HL-60/S4 treated with phorbol 12-myristate 13-acetate at 8.2 ng/mL for 4 days and 3 days (cell line): ENCODE data around the gene DPAGT1.

Experiments used
- in situ Hi-C: fragments of 300-500 bp; cut with MboI; formaldehyde crosslinking; loops from 2 replicates; pipeline ENCODE4 v1.15.0; 2022; ENCODE audit warnings: low sequenced_read_pairs

Gene DPAGT1

GRCh38 chr11:119094816-119095065 lies 6.9 kb downstream of the DPAGT1 start:
- in situ Hi-C loops: no loop called here

- in situ Hi-C loops: no loop called here
These were observed 7.5 kb downstream of the DPAGT1 start for GRCh38 chr11:119093942-119094815.

GRCh38 chr11:119092880-119093842 lies 8.5 kb downstream of the DPAGT1 start:
- in situ Hi-C loops: no loop called here

DNA sequence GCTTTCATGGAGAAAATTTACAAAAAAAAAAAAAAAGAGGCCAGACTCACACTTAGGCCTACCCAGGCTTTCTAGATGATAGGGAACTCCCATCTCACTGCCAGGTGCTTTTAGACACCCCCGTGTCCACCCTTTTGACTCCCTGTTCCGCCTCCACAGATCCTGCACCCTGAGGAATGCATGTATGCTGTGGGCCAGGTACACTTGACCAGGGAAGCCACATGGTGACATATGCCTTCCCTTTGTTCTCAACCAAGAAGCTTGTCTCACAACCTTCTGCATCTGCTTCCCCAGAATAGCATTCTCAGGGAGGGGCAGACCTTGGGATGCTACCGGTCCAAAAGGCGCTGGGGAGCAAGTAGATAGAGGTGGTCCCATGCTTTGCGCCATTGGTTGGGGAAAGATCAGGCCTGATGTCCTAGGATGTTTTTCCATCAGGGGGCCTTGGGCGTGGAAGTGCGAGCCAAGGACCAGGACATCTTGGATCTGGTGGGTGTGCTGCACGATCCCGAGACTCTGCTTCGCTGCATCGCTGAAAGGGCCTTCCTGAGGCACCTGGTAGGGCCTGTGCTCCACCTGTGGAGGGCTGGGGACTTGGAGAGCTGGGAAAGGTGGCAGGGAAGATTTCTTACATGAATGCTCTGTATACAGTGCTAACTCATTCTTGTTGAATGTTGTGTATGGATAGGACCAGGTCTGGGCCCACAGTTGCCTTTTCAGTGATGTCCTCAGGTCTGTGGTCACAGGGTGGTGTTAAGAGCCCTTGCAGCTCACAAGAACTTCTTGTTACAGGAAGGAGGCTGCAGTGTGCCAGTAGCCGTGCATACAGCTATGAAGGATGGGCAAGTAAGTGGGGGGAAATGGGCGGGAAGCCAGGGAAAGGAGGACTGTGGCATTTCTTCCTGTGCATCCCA lies 9.4 kb downstream of the DPAGT1 start:
- in situ Hi-C loops: no loop called here

DNA sequence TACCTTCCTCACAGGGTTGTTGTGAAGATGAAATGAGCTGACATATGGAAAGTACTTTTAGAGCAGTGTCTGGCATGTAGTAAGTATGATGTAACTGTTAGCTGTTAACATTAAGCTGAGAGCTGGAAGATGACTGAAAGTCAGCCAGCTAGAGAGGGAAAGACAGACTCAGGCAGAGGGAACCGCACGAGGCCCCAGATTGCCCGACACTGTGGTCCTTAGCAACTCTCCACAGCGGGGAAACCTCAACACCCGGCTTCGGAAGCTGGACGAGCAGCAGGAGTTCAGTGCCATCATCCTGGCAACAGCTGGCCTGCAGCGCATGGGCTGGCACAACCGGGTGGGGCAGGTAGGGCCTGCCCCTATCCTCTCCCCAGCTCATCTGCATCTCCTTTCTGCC lies 10.5 kb downstream of the DPAGT1 start:
- in situ Hi-C loops: no loop called here

- in situ Hi-C loops: no loop called here
These were observed 12.3 kb downstream of the DPAGT1 start for GRCh38 chr11:119089319-119089718.

DNA sequence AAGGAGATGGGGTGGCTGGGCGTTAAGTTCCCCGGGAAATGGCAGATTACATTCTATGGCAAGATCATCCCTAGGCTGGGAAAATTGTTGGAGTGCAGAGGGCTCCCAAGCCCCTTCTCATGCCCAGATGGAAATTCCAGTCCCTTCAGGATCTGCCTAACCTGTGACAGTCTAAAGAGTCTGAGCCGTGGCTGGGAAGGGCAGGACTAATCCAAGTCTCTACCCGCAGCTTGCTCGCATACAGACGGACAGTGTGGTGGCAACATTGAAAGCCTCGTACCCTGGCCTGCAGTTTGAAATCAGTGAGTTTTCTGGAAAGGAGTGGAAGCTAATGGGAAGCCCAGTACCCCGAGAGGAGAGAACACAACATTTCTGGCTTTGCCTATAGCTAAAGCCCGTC lies 13.2 kb downstream of the DPAGT1 start:
- in situ Hi-C loops: no loop called here

- in situ Hi-C loops: no loop called here
These were observed 13.9 kb downstream of the DPAGT1 start for GRCh38 chr11:119087747-119088241.

DNA sequence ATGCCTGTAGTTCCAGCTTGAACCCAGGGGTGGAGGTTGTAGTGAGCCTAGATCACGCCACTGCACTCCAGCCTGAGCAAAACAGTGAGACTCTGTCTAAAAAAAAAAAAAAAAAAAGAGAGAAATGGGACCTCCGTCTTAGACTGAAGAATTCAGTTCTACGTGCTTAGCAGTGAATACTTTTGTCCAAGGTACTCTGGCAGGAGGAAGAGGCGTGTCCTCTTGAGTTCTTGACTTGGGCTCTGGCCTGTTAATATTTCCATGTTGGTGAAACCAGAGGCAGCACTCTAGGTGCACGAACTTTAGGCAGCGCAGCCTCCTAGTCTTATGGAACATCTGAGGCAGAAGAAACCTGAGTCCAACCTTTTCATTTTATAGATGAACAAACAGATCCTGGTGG lies 14.5 kb downstream of the DPAGT1 start:
- in situ Hi-C loops: no loop called here

- in situ Hi-C loops: no loop called here
These were observed 16.2 kb downstream of the DPAGT1 start for GRCh38 chr11:119085437-119085847.

DNA sequence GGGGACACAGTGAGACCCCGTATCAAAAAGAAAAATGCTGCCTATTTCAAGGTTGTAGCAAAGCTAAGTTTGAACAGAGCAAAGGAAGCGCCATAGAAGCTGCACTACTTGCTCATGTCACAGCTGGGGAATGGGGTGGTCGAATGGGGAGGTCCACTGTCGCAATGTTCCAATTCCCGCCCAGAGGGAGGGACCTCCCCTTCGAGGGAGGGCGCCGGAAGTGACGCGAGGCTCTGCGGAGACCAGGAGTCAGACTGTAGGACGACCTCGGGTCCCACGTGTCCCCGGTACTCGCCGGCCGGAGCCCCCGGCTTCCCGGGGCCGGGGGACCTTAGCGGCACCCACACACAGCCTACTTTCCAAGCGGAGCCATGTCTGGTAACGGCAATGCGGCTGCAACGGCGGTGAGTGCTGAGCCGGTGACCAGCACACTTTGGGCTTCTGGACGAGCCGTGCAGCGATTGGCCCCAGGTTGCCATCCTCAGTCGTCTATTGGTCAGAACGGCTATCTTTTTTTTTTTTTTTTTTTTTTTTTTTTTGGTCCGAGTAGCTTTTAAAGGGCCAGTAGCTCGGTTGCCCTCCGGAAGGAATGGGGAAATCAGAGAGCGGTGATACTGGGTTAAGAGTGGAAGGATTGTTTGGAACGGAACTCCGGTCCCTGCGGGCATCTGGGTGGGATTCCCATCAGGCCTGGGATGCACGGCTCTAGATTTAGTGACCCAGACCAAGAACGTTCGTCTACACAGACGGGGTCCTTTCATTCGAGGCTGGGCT lies 16.8 kb downstream of the DPAGT1 start, which contains the start of gene HMBS:
HMBS (plus strand) TSS at position 219 of the 774 bp plus-strand sequence; CDS start at position 372, 153 bp downstream.
- in situ Hi-C loops: no loop called here

GRCh38 chr11:119081682-119082260 lies 19.9 kb downstream of the DPAGT1 start:
- in situ Hi-C loops: no loop called here

DNA sequence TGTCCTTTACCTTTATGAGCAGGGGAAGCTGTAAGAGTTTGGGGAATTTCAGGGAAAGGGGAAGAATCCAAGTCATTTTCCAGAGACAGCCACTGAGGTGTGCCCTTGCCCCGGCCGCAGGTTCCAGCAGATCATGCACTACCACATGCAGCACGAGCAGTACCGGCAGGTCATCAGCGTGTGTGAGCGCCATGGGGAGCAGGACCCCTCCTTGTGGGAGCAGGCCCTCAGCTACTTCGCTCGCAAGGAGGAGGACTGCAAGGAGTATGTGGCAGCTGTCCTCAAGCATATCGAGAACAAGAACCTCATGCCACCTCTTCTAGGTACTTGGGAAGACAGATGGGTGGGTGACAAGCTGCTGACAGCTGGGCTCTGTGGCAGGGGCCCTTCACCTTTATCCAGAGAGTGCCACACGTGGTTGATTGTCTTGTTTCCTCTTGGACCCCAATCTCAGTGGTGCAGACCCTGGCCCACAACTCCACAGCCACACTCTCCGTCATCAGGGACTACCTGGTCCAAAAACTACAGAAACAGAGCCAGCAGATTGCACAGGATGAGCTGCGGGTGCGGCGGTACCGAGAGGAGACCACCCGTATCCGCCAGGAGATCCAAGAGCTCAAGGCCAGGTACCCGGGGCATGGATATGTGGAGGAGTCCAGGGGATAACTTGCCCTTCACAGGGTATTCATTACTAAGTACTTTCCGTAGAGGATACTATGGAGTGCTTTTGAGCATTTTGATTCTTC lies 22.8 kb downstream of the DPAGT1 start:
- in situ Hi-C loops: no loop called here

DNA sequence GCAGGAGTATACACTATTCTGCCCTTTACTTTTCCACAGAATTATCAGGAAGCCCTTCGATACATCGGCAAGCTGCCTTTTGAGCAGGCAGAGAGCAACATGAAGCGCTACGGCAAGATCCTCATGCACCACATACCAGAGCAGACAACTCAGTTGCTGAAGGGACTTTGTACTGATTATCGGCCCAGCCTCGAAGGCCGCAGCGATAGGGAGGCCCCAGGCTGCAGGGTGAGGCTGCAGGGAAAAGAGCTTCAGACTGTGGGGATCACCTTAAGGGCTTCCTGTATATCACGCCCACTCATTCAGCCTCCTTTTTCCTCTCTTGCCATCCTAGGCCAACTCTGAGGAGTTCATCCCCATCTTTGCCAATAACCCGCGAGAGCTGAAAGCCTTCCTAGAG lies 23.8 kb downstream of the DPAGT1 start:
- in situ Hi-C loops: no loop called here

DNA sequence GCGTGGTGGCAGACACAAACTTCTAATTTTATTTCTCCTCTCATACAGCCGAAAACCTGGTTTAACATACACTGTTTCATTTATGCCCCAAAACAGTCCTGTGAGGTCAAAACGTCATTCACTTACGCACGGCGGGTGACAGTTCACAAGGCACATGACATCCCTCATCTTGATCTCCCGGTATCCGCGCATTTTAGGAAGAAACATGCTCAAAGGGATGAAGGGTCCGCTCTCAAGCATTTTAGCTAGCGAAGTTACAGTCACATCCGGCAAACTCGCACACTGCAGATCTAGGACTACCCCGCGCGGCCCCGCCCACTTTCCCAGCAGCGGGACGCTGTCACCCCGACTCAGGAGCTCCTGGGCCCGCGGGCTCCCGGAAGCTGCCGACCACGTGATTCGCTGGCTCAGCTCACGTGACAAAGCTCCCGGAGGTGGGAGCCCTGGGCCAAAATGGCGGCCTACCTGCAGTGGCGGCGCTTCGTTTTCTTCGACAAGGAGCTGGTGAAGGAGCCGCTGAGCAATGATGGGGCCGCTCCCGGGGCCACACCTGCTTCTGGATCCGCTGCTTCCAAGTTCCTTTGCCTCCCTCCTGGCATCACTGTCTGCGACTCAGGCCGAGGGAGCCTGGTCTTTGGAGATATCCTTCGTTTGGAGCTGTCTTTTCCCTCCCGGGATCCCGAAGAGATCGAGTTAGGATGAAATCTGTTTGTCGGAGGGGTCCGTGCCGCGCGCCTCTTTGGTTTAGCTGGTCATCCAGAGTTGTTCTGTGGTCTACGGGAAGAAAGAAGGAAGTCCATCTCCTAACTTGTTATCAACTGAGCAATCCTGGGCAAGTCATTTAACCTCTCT lies 34.1 kb downstream of the DPAGT1 start, which contains the start of gene VPS11:
VPS11 (plus strand) TSS at position 448 of the 852 bp plus-strand sequence; CDS start at position 454, 6 bp downstream.
- in situ Hi-C loops: no loop called here

DNA sequence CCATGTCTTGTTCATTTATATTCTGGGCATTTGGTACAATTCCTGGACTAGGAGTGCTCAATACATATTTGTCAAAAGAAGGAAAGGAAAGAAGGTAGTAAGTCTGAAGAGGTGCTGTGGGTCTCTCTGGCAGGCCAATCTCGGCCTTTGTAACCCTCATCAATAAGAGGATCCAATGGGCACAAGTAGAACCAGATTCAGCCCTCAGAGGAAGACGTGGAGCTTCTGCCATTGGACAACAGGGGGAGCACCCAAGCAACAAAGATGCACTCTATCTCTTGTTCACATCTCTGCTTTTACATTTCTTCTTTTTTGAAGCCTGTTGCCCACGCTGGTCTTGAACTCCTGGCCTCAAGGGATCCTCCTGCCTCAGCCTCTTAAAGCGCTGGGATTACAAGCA lies 36.3 kb downstream of the DPAGT1 start:
- in situ Hi-C loops: no loop called here

GRCh38 chr11:119062779-119063178 lies 38.9 kb downstream of the DPAGT1 start:
- in situ Hi-C loops: no loop called here

DNA sequence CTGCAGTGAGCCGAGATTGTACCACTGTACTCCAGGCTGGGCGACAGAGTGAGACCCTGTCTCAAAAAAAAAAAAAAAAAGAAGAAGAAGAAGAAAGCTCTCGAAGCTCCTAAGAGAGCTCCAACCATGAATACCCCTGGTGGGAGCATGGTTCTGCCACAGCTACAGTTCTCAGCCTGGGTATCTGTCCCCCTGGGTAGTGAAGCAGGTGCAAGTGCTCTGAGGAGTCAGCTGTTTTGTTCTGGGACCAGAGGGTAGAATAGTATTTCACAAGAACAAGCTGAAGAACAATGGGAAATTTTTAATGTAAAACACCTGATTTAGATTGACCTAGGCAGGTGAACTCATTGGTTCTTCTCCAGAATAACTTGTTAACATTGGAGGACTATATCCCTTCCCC lies 40.4 kb downstream of the DPAGT1 start:
- in situ Hi-C loops: no loop called here
